Measurements from ENCODE around the gene NAV3.

GRCh38 chr12:77808534-77808933, 22.2 kb upstream of the NAV3 start:
- TF ChIP-seq CTCF (IDR thresholded peaks at IDR 0.05) (no peak), POLR2A (IDR thresholded peaks at IDR 0.05) (no peak)

Measured in right lobe of liver (tissue), 4 donors.